Muscle of back (tissue), 13 donors: Measurements from ENCODE around the gene NKX2-2. TPM values are rescaled to one million over a fixed set of nuclear protein-coding genes. Genes with fewer than 3 reads are reported as not detected.

Experiments
- DNase-seq, 3 donors: peaks; one replicate each; pipeline versions ENCODE4 v3.0.0 to v3.0.0-alpha.2; 2013
- long read RNA-seq, 9 donors: transcript quantifications; one replicate each; lab custom pipeline, GENCODE V29; 2026
- polyA plus RNA-seq, 10 donors: library from polyadenylated mRNA; unstranded; fragments of 120-200 nt; gene quantifications; one replicate each; pipeline ENCODE4 v1.2.1, GENCODE V29; 2013; ENCODE audit not compliant: insufficient read length in 10 of 10

The NKX2-2 gene
- under 1 TPM in 7 of 10 donors, not detected in 3; 0.11 to 0.32 (median 0.20) TPM for polyA plus RNA-seq
- long read RNA-seq, donor 1: 0 reads
- long read RNA-seq, donor 2: 0 reads
- long read RNA-seq, donor 3: 0 reads
- long read RNA-seq, donor 4: 0 reads
- long read RNA-seq, donor 5: 0 reads
- long read RNA-seq, donor 6: 0 reads
- long read RNA-seq, donor 7: 0 reads
- long read RNA-seq, donor 8: 0 reads
- long read RNA-seq, donor 9: 0 reads

DNA sequence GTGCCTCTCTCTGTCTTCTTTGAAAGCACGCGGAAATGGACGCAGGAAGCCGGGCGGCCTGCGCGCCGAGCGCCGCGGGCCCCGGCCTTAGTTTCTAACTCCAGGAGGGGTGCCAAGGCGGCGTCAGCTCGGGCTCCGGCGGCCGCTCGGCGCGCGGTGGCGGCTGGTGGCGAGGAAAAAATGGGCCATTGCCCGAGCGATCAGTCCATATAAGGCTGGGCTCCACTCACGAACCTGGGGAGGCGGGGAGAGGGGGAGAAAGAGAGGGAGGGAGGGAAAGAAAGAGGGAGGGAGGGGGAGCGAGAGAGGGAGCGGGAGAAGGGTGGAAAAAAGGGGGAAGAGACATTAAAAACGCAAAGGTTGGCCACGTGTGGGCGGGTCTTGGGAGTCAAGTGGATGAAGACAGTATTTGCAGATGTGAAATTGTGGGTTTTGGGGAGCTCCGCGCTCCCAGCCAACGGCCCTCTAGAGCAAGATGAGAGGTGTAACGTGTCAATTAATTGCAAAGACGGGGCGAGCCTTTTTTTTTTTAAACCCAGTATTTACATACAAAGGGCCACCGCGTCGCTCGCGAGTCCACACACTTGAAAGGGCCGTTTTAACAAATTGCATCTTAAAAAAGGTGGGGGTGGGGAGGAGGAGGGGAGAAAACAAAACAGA is at the start of gene NKX2-2:
TSS of gene NKX2-2 (minus strand) at position 184 of the 660 bp plus-strand sequence. CDS start 395 bp downstream, outside the sequence.
- DNase-seq: no peak

DNA sequence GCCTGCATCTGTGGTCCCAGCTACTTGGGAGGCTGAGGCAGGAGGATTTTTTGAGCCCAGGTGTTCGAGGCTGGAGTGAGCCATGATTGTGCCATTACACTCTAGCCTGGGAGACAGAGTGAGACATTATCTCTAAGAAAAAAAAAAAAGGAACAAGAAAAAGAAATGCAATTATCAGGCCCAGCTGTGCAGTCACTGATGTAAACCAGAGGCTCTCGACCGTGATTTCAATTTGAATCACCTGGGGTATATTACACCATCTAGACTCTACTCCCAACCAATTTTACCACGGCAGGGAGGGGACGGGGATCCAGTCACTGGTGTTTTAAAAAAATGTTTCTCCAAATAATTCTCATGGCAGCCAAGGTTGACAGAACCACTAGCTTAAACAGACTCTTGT is 48.8 kb upstream of the NKX2-2 start:
- no peak for DNase-seq

DNA sequence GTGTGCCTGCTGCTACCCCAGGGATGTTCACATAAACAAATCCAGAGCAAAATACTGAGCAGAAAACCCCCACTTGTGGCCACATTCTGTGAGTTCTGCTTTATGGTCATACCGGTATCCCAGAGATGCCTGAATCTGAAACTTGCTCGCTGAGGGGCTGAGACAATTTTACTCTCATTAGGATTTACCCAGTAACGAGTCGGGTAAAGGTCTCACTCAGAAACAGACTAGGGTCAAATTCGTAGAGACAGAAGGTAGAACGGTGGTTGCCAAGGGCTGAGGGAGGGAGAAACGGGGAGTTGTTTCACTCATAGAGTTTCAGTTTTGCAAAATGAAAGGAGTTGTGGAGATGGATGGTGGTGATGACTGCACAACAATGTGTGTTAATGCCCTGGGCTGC is 45.4 kb upstream of the NKX2-2 start:
- DNase-seq: no peak

DNA sequence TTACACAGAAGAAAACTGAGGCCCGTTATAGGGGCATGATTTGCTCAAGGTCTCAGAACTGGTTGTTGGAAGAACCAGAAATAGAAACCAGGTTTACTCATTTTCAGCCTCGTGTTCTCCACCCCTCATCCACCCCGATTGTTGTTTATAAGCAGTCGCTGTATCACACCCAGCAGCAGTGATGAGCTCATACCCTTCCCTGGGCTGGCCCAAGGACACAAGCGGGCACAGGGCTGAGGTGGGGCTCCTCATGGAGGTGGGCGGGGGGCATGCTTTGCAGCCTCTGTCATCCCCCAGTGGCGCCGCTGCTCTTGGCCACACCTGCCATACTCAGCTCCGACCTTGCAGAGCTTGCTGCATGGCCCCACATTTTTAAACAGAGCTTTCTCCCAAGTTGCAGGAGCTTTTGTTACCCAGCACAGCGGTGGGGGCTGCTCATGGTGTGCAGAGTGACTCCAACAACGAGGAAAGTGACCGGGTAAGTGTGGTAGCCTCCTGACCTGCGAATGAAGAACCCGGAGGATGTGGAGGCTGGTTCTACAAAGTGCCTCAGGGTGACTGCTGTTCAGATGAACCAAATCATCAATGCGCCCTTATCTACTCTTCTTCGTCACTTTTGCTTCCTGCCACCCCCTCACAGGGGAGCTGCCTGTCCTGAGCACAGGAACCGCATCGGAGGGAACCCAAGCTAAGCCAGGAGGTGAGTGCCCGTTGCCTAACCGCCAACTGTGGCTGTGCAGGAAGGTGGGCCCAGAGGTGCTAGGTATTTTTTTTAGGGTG is 43.6 kb upstream of the NKX2-2 start:
- no peak for DNase-seq

DNA sequence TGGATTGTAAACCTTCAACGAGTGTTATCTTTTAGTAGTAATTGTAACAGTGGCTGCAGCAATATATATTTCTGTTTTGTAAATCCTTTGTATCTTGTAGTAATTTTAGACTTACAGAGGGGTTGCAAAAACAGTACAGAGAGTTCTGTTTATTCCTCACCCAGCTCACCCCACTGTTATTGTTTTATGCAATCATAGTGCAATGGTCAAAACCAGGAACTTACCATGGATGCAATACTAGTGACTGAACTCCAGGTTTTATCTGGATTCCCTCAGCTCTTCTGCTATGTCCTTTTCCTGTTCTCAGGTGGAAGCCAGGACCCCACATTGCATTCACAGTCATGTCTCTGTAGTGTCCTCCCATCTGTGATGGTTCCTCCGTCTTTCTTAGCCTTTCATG is 42.5 kb upstream of the NKX2-2 start:
- no peak for DNase-seq

DNA sequence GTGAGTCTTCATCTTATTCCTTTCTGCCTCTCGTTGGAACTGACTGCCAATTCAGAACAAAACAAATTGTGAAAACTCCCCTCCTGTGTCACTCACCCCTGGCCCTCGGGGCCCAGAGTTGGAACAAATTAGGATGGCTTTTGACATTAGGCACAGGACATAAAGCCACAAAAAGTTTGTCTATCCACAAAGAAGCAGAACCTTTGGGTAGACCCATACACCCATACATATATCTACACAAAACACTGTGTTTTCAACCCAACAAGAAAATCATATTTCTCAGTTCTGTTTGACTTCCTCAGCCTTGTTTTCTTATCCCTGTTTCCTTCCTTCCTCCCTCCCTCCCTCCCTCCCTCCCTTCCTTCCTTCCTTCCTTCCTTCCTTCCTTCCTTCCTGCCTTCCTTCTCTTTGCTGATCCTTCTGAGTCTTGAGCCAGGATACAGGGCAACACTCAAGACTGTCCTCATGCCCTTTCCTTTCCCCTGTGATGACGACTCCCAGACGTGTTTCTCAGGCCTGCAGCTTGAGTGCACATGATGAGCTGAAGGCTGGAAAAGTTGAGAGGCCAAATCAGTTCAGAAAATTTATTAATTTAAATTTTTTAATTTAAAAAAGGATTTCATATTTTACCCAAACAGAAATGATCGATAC is 41.7 kb upstream of the NKX2-2 start:
- no peak for DNase-seq

DNA sequence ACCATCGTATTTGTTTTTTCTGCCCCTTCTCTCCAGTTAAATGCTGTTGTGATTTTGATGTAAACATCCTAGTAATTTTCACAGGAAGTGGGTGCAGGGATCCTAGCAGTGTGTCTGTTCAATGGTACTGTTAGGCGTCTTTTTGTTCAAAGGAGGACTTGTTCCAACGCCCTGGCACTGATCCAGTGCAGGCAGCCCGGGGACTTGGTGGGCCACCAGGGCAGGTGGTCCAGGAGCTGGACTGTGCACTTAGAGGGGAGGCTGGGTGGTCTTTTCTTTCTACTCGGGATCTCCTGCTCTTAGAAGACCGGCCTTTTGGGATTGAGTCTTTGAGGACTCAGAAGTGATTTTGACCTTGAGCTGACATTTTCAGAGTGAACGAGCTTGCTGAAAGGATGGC is 41.1 kb upstream of the NKX2-2 start:
- no peak for DNase-seq

DNA sequence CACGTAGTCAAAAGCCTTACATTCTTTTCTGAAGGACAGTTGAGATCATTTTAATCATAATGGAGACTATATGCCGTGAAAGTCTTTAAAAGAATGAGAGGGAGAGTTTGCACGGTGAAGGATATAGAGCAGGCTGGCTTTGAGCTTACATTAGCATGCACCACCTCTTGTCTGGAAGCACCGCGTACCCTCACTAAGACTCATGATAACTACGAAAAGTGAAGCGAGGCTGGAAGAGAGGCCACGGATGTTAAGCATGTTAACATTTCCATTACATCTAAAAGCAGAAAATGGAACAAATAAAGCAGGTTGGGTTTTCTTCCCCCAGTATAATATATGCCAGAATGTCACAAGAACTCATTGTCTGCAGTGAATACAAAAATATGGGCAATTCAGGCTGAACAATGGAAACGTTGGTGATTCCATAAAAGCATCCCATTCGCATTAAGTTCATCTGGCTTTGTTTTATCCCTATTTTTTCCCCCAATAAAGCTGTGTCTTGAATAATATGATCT is 40.6 kb upstream of the NKX2-2 start:
- DNase-seq: no peak

DNA sequence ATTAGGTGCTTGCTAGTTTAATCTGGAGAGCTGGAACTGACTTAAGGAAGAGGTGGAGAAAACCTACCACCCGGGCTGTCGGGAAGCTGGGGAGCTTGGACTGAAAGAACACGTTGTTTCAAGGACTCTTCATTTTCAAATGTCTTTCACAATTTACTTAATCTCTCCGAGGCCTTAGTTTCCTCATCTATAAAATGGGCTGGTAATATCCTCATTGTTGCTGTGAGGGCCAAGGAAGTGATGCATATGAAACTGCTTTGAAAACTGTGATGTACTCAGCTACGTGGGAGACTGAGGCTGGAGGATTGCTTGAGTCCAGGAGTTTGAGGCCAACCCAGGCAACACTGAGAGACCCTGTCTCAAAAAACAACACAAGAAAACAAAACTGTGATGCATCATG is 36.7 kb upstream of the NKX2-2 start:
- no peak for DNase-seq

DNA sequence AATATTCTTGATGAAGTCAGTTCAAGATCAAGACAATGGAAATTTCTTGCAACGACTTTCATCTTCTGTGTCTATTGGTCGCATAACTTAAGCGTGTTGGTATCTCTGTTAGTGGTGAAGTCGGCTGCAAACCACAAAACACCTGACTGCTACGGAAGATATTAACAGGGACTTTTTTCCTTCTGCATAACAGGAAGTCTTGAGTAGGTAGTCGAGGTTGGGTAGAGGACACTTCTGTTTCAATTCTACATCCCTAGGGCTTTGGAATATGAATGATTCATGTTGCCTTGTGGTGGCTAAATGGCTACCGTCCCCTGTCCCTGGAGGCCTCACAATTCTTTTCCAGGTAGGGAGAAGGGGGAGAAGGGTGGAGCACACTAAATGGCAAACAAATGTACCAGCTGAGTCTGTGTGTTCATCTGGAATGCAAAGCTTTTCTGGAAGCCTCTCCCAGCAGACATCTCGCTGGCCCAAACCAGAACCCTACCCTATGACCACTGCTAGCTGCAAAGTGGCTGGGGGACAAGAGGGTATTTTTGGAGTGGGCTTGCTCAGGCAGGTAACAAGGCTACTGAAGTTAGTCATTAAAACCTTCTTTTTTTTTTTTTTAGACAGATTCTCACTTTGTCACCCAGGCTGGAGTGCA is 34.6 kb upstream of the NKX2-2 start:
- no peak for DNase-seq

DNA sequence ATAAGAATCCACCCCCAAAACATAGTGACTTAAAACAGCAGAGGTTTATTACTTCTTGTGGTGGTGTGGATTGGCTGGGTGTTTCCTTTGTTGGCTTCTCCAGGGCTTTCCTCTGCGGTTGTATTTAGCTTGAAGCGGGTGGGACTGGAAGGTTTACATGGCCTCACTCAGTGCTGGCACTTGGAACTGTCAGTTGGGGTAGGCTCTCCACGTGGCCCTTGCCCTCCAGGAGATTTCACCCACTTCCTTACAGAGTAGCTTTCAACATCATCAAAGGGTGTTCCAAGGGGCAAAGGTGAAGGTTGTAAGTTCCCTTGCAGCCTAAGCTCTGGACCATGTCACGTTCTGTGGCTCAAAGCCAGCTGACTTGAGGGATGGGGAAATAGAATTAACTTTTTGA is 32.5 kb upstream of the NKX2-2 start:
- no peak for DNase-seq

DNA sequence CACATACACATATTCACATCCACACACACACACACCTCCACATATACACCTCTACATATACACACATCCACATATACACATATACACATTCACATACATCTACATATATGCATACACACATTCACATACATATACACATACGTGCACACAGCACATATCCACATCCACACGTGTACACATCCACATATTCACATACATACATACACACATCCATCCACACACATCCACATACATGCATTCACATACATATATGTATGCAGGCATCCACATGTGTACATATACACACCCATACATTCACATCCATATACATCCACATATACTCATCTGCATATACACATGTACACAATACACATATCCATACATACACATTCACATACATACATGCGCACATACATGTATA is 25.6 kb upstream of the NKX2-2 start:
- no peak for DNase-seq

DNA sequence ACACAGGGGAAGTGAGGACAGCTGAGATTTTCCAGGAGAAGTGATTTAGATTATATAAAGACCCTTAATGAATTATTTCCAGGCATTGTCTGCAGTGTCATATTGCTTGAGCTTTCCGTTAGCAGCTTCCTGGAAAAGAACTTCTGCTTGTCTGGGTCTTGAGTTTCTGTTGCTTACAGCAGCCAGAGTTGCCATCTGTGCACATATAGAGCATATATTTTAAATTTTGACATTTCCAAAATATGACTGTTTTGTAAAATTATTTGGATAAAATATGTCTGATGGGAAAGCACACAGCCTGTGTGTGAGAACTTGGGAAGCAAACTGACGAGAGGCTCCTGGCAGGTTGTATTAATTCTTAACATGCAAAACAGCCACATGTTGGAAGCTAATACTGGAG is 21.0 kb upstream of the NKX2-2 start:
- no peak for DNase-seq

DNA sequence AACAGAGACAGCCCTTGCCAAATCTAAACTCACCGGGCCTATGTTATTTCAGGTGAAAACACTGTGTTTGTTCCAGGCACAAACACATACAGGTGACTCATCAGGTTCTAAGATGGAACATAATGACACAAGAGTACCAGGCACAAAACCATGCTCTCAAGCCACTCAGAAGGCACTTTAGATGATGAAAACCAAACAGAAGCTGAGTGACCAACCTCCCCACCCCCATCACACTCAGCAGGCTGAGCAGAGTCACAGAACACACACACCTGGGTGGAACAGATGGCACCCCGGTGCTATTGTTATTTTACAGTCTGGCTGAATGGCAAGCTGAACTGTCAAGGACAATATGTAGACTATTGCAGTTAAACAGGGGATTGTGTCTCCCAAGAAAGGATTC is 20.6 kb upstream of the NKX2-2 start:
- no peak for DNase-seq

DNA sequence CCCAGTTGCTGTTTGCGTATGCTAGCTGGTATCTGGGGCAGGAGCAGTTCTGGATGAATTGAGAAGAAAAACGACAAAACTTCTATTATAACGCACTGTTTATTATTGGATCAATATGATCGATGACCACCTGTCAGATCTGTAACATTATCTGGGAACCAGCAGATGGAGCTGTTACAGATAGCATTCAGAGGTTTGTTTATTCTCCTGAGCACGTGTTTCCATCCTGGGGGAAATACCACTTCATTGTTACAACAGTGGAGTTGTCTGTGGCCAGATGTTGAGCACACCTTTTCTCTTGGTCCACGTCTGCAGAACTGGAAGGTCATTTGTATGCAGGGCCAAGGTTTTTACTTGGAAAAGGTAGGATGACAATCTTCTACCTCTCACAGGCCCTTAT is 16.0 kb upstream of the NKX2-2 start:
- DNase-seq: no peak

DNA sequence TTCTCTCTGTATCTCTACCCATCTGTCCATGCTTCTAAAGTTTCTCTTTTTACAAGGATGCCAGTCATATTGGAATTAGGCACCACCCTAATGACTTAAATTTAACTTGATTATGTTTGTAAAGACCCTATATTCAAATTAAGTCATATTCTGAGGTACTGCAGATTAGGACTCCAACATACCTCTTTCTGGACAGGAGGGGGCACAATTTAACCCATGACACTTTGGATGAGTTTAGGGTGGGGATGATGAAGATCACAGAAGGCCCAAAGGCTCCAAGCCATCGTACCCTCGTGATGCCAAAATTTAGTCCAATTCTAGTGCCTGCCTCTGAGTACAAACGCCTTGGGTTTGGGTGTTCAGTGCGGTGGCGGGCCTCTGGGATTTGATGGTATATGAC is 15.0 kb upstream of the NKX2-2 start:
- no peak for DNase-seq

DNA sequence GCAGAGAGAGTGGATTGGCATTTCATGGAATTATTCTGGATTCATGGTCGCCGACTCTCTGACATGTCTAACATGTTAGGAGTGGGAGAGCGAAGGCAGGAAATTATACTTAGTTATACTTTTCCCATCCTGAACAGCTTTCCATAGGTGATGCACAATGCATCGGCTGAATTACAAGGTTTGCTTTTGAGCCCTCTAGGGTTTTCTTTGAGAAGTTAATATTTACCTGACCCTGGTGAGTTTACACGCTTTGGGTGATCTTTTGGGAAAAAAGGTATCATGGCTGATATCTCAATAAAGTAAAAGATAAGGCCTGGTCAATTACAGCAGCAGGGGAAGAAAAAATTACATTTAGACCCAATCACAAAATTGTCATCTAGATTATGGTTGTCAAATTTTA is 14.0 kb upstream of the NKX2-2 start:
- DNase-seq: no peak

DNA sequence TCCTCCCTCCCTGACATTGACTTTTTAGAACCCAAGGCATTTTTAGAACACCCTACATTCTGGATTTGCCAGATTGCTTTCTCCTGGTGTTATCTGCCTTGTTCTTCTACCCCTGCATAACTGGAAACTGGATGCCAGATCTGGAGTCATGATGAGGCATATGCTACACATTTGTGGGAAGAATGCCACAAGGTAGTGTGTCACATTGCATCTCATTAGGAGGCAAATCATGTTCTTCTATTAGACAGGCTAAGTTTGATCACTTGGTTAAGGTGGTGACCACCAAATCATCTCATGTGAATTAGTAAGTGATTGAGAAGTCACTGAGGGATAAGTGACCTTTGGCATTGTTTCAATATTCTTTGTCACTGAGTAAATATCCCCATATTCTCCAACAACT is 12.9 kb upstream of the NKX2-2 start:
- no peak for DNase-seq

DNA sequence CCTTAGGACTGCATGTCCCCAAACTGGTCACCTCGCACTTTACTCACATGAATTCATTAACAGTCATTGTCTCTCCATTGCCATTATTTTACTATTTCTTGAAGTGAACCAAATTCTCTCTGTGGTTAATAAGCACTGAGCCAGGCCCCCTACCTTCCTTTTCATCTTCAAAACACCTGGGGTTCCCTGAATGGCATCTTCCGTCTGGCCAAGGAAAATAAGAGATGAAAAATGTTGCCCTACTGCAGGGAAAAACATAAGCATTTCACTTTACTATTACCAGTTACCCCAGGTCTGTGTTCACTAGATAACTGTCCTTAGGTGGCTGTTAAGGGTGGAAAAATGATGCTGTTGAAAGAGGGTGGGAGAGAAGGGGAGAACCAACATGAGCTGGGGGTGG is 10.0 kb upstream of the NKX2-2 start:
- no peak for DNase-seq

DNA sequence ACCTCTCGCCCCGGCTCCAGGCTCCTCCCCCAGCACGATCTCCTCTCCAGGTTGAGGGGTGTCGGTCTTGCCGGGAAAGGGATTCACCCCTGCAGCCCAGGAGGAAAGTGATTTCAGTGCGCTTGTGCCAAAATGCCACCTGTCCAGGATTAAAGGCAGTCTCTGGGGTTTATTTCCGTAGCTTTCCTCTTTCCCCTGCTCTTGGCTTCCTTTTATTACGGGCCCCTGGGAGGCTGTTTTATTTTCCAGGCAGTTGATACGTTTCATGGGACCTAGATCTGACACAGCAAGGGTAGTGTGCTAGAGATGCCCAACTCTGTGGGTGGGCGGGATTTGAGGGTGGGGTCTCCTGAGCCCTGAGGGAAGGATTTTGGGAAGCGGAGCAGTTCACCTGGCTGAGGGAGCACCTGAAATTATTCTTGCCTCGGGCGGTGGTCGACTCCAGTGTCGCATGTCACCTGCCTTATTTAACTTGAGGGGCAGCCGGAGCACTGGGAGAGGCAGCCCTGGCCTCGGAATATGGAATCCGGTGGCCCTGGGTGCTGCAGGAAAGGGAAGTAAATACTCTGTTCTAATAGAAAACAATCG is 9.5 kb upstream of the NKX2-2 start:
- DNase-seq: no peak

DNA sequence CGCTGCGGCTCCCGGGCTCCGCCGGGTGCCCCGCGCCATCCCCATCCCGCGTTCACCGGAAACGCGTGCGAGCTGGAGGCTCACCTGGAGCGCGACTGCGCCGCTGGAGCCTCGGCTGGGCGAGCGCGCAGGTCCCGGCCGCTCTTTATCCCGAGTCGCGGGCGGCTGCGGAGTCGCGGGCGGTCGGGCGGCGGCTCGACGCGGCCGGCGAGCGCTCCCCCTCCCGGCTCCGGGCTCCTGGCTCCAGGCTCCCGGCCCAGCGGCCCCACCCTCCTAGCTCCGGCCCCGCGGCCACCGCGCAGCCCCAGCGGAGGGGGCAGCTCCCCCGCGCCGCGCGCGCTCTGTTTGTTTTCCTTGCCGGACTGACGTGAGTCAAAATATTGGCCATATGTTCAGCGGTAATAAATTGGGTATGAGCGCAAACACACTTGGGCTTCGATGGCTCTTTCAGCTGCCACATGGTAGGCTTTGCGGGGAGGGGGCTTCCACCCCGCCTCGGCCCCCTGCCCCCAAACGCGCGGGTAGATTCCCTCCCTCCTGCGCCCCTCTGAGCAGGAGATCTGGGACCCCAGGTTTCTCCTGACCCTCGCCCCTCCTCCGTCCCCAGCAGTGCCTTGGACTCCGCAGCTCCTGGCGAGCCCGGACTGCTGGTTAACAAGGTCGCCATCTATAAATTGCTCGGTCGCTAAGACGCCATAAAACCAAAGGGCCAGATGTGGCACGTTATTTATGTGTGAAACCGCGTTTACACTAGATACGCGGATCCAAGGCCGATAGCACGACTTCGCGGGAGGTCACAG is 8.8 kb upstream of the NKX2-2 start:
- DNase-seq: no peak
